ENCODE data around the gene FBXW4. TPM values are rescaled to one million over a fixed set of nuclear protein-coding genes. Genes with fewer than 3 reads are reported as not detected.

The FBXW4 gene
- total and polyA plus RNA-seq, 9 donors = 38.6 to 86.4 (median 64.4) TPM

DNA sequence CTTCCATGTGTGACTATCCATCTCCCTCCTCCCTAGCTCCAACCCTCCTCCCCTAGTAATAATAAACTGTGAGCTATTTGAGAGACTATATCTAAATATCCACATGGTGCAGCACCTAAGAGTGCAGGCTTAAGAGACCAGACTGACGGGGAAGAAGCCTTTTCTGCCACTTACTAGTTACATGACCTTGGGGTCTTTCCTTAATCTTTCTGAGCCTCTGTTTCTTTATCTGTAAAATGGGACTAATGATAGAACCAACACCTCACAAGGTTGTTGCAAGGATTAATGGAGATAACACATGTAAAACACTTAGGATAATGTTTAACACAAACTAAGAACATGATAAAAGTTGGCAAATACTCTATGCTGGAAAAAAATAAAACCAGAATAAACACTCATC is 37.1 kb upstream of the FBXW4 start:
- intact Hi-C loops (cut with DNase I) = no loop called here
- Histone ChIP-seq H3K36me3 (no peaks in the 10 kb centered on the region), H3K9me3 (no peaks in the 10 kb centered on the region), H3K4me1 (ENCODE audit: insufficient read depth) (no peaks in the 10 kb centered on the region), H3K4me3 (no peak overlapping the region), H3K27me3 (no peaks in the 10 kb centered on the region), H3K27ac (no peak overlapping the region)
- DNase-seq = no peak
- TF ChIP-seq POLR2A (IDR thresholded peaks at IDR 0.05) = no peak
- TF ChIP-seq, protein P1, sequence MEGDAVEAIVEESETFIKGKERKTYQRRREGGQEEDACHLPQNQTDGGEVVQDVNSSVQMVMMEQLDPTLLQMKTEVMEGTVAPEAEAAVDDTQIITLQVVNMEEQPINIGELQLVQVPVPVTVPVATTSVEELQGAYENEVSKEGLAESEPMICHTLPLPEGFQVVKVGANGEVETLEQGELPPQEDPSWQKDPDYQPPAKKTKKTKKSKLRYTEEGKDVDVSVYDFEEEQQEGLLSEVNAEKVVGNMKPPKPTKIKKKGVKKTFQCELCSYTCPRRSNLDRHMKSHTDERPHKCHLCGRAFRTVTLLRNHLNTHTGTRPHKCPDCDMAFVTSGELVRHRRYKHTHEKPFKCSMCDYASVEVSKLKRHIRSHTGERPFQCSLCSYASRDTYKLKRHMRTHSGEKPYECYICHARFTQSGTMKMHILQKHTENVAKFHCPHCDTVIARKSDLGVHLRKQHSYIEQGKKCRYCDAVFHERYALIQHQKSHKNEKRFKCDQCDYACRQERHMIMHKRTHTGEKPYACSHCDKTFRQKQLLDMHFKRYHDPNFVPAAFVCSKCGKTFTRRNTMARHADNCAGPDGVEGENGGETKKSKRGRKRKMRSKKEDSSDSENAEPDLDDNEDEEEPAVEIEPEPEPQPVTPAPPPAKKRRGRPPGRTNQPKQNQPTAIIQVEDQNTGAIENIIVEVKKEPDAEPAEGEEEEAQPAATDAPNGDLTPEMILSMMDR (IDR thresholded peaks at IDR 0.05) = no peak
- TF ChIP-seq EP300 (IDR thresholded peaks at IDR 0.05) = no peak
- 22 to 47% (median 37%) methylated on average over 1 of the region's 1 CpG for WGBS, 3 donors

DNA sequence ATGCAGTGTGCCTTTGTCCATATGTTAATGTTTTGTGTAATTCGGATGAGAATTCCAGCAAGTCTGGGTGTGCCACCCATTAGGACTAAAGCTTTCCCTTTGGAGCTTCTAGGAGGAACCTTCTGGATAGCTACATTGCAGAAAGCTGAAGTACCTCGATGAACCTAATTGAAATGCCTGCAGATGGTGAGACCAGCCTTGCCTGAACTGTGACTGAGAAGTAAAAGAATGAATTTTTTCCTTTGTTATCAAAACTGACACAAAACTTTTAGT is 31.1 kb upstream of the FBXW4 start:
- intact Hi-C loops (cut with DNase I) = no loop called here
- Histone ChIP-seq H3K4me3 (no peak overlapping the region), H3K9me3 (no peaks in the 10 kb centered on the region), H3K4me1 (ENCODE audit: insufficient read depth) (no peaks in the 10 kb centered on the region), H3K36me3 (no peaks in the 10 kb centered on the region), H3K27me3 (no peaks in the 10 kb centered on the region), H3K27ac (no peak overlapping the region)
- TF ChIP-seq EP300 (IDR thresholded peaks at IDR 0.05) (no peak), POLR2A (IDR thresholded peaks at IDR 0.05) (no peak)
- TF ChIP-seq, protein P1 (IDR thresholded peaks at IDR 0.05) = no peak
- WGBS, 3 donors = 70 to 82% (median 78%) methylated on average over 2 of the region's 2 CpGs
- no peak for DNase-seq

DNA sequence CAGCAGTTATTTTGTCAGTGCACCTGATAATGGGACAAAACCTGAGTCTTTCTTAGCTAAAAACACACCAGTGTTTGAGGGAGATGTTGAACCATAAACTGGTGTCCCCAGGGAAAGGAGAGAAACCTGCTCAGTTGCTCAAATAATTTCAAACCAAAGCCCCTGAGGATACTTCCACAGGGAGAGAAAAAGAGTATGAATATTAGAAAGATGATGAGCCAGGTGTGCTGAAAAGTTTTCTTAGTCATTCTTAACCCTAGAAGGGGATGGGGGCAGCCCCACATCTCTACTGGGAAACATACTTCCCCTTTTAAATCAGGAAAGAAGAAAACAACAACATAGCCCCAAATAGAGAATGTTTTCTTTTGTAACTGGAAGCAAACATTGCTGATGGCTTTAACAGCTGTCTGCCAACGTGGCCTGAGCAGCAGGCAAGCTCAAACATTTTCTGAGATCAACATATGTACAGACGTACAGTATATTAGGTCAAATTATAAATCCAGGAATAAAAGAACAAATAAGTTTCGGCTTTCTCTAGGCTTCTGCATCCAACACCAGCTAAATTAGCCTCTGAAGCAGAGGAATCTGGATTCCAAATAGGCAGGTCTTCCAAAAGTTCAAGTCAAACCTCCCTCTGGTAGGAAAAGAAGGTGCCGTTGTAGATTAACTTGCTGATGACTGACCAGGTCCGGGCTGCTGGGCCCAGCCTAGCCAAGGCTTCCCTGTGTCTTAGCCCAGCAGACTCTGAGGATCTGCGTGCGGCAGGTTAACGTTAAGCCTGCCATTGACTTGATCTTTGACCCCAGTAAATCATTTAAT is 30.5 kb upstream of the FBXW4 start:
- DNase-seq = no peak
- Histone ChIP-seq H3K9me3 (no peaks in the 10 kb centered on the region), H3K4me1 (ENCODE audit: insufficient read depth) (no peaks in the 10 kb centered on the region), H3K36me3 (no peaks in the 10 kb centered on the region), H3K27ac (no peak overlapping the region), H3K27me3 (no peaks in the 10 kb centered on the region), H3K4me3 (no peak overlapping the region)
- TF ChIP-seq EP300 (IDR thresholded peaks at IDR 0.05) (no peak), POLR2A (IDR thresholded peaks at IDR 0.05) (no peak)
- intact Hi-C loops (cut with DNase I) = no loop called here
- 51 to 65% (median 56%) methylated on average over 8 of the region's 8 CpGs for WGBS, 3 donors

DNA sequence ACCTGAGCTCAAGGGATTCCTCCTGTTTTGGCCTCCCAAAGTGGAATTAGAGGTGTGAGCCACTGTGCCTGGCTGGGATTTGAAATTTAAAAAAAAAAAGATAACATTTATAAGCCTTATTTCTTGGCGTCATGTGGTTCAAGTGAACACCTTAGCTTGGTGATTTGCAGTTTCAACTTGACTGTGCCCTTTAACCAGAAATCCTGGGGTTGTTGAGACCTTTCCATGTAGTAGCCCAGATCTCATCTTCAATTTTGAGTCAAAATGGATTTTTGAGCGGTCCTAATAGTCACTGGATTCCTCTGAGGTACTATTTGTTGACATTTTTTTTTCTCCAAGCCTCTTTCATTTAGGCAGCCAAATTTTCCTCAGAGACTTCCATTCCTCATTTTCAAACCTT is 29.5 kb upstream of the FBXW4 start:
- no peak overlapping the region for H3K4me3 ChIP-seq
- WGBS, 3 donors = 56 to 74% (median 65%) methylated on average over 2 of the region's 2 CpGs
- intact Hi-C loops (cut with DNase I) = no loop called here
- no peaks in the 10 kb centered on the region for H3K36me3 ChIP-seq
- no peaks in the 10 kb centered on the region for H3K4me1 ChIP-seq (ENCODE audit: insufficient read depth)
- H3K27me3 ChIP-seq = no peaks in the 10 kb centered on the region
- DNase-seq = no peak
- no peak overlapping the region for H3K27ac ChIP-seq
- TF ChIP-seq POLR2A (IDR thresholded peaks at IDR 0.05) (no peak), EP300 (IDR thresholded peaks at IDR 0.05) (no peak)
- no peaks in the 10 kb centered on the region for H3K9me3 ChIP-seq

DNA sequence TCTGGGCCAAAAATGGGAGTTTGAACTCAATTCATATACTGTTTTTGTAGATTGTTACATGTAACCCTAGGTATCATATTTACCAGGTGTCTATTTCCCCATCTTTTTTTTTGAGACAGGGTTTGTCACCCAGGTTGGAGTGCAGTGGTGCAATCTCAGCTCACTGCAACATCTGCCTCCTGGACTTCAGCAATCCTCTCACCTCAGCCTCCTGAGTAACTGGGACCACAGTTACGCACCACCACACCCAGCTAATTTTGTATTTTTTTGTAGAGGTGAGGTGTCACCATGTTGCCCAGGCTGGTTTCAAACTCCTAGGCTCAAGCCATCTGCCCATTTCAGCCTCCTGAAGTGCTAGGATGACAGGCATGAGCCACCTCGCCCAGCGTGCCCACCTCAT is 28.2 kb upstream of the FBXW4 start:
- Histone ChIP-seq H3K27ac (no peak overlapping the region), H3K9me3 (no peaks in the 10 kb centered on the region), H3K36me3 (no peaks in the 10 kb centered on the region), H3K27me3 (no peaks in the 10 kb centered on the region), H3K4me1 (ENCODE audit: insufficient read depth) (no peaks in the 10 kb centered on the region), H3K4me3 (no peak overlapping the region)
- WGBS, 3 donors = 94 to 96% (median 95%) methylated on average over 3 of the region's 3 CpGs
- TF ChIP-seq, protein P1 (IDR thresholded peaks at IDR 0.05) = no peak
- TF ChIP-seq POLR2A (IDR thresholded peaks at IDR 0.05) (no peak), EP300 (IDR thresholded peaks at IDR 0.05) (no peak)
- no peak for DNase-seq
- intact Hi-C loops (cut with DNase I) = no loop called here
